ENCODE results near the gene SEL1L3. TPM values are rescaled to one million over a fixed set of nuclear protein-coding genes. Genes with fewer than 3 reads are reported as not detected.

Gene SEL1L3
- total and polyA plus RNA-seq, 9 of the 15 experiments (the other 6 are each of a cell fraction or from before 2014, with no cell fraction given) = 10.0 to 44.3 (median 21.6) TPM

DNA sequence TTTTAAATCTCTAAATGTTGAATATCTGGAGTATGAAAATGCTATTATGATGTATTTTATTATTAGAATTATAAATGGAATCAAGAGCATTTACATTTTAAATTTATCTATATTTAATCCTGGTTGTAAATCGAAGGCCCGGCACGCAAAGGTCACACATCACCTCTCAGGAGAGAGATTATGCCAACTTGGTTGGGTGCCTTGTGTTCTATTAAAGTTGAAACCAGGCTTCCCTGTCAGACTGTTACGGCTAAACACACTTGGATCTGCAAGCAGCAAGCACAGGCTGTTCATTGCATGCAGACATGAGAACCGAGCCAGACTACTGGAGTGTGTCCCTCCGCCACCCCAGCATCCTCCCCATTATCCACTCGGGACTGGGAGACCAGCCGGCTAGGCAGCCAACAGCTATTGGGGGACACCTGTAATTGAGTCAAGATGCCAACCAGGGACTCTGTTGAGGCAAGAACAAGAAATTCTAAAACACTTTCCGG is 16.4 kb upstream of the SEL1L3 start:
- no TSS peak for BruUV-seq (replicated peaks)
- Histone ChIP-seq H3K79me2 (ENCODE audit: control insufficient read depth, insufficient read depth, low read length) (no peaks in the 10 kb centered on the region), H3K27me3 (ENCODE audit: control insufficient read depth in 2 of 2, insufficient read depth in 2 of 2, low read length in 2 of 2) (peaks cover 22 to 35% of the 10 kb centered on the region in 2 experiments), H4K20me1 (replicated peaks; ENCODE audit: control insufficient read depth, insufficient read depth, low read length) (no peaks in the 10 kb centered on the region), H2AFZ (ENCODE audit: low read depth, low read length) (no peak overlapping the region), H3K36me3 (ENCODE audit: control insufficient read depth, insufficient read depth, low read length) (no peaks in the 10 kb centered on the region), H3K4me2 (ENCODE audit: insufficient read depth, low read length) (no peak overlapping the region), H3K27ac (ENCODE audit: extremely low read depth, low read depth, low read length) (no peak overlapping the region), H3K9ac (ENCODE audit: insufficient read depth in 1 of 2, low read depth in 2 of 2, low read length in 2 of 2) (no peak overlapping the region), H3K4me3 (no peak overlapping the region), H3K4me1 (replicated peaks in 1 of 2; ENCODE audit: control insufficient read depth in 2 of 2, insufficient read depth in 2 of 2, low read length in 2 of 2) (no peaks in the 10 kb centered on the region), H3K9me3 (replicated peaks; ENCODE audit: control insufficient read depth, insufficient read depth, low read depth, low read length) (no peaks in the 10 kb centered on the region), H3K9me1 (ENCODE audit: control insufficient read depth, insufficient read depth, low read length) (no peaks in the 10 kb centered on the region)
- FAIRE-seq (no peak), ATAC-seq (no peak), DNase-seq (ENCODE audit: extremely low read depth in 1 of 4, low spot score in 3 of 4) (no peak)
- no peak for TF ChIP-seq KAT7 (CRISPR knock-in tag; IDR thresholded peaks at IDR 0.05; ENCODE audit: borderline replicate concordance)
- no peak for TF ChIP-seq ZNF507 (tag; conservative IDR thresholded peaks at IDR 0.05)
- no peak for TF ChIP-seq ZNF778 (CRISPR knock-in tag; IDR thresholded peaks at IDR 0.05)
- TF ChIP-seq ELF1 (tag; IDR thresholded peaks at IDR 0.05) = no peak
- no peak for TF ChIP-seq PRMT5 (CRISPR knock-in tag; IDR thresholded peaks at IDR 0.05)
- no peak for TF ChIP-seq DIDO1 (tag; IDR thresholded peaks at IDR 0.05; ENCODE audit: low read depth)
- no peak for TF ChIP-seq RFX5 (IDR thresholded peaks at IDR 0.05; ENCODE audit: low read depth, low read length)
- TF ChIP-seq PHF20 (IDR thresholded peaks at IDR 0.05; ENCODE audit: partially characterized antibody) = no peak
- no peak for TF ChIP-seq TGIF2 (CRISPR knock-in tag; IDR thresholded peaks at IDR 0.05)
- no peak for TF ChIP-seq MCM2 (IDR thresholded peaks at IDR 0.05; ENCODE audit: low read depth)
- TF ChIP-seq, protein P1, sequence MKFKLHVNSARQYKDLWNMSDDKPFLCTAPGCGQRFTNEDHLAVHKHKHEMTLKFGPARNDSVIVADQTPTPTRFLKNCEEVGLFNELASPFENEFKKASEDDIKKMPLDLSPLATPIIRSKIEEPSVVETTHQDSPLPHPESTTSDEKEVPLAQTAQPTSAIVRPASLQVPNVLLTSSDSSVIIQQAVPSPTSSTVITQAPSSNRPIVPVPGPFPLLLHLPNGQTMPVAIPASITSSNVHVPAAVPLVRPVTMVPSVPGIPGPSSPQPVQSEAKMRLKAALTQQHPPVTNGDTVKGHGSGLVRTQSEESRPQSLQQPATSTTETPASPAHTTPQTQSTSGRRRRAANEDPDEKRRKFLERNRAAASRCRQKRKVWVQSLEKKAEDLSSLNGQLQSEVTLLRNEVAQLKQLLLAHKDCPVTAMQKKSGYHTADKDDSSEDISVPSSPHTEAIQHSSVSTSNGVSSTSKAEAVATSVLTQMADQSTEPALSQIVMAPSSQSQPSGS (CRISPR knock-in tag; IDR thresholded peaks at IDR 0.05) = no peak
- TF ChIP-seq, protein P2, sequence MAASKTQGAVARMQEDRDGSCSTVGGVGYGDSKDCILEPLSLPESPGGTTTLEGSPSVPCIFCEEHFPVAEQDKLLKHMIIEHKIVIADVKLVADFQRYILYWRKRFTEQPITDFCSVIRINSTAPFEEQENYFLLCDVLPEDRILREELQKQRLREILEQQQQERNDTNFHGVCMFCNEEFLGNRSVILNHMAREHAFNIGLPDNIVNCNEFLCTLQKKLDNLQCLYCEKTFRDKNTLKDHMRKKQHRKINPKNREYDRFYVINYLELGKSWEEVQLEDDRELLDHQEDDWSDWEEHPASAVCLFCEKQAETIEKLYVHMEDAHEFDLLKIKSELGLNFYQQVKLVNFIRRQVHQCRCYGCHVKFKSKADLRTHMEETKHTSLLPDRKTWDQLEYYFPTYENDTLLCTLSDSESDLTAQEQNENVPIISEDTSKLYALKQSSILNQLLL (CRISPR knock-in tag; IDR thresholded peaks at IDR 0.05; ENCODE audit: borderline replicate concordance) = no peak
- 6% methylated on average over 9 of the region's 9 CpGs for WGBS (ENCODE audit: insufficient coverage, low coverage, missing lambda C conversion rate)
- CTCF ChIA-PET (ENCODE audit: low intra/inter-chr PET ratio) = no interaction called here
- POLR2A ChIA-PET = no interaction called here
- intact Hi-C loops (cut with micrococcal nuclease) = no loop called here
- in situ Hi-C loops (cut with MboI) = no loop called here
